HL-60 (cell line): ENCODE measurements around the gene CFAP90.

Source experiments
- GABPA ChIP-seq: IDR thresholded peaks from 2 replicates; pipeline ENCODE4 v1.6.1; 2012; ENCODE audit warnings: low read depth
- TF ChIP-seq, protein P1 (sequence below): IDR thresholded peaks from one replicate; pipeline ENCODE4 v1.5.1; 2011; ENCODE audit warnings: low read length, control low read depth, inconsistent platforms; ENCODE audit not compliant: insufficient read depth
- TF ChIP-seq, protein P2 (sequence below): IDR thresholded peaks from 2 replicates; pipeline ENCODE4 v1.6.1; 2012; ENCODE audit warnings: low read depth; ENCODE audit not compliant: insufficient replicate concordance

GRCh38 chr5:7822449-7822848, 28.5 kb downstream of the CFAP90 start:
- no peak for TF ChIP-seq GABPA
- TF ChIP-seq, protein P1, sequence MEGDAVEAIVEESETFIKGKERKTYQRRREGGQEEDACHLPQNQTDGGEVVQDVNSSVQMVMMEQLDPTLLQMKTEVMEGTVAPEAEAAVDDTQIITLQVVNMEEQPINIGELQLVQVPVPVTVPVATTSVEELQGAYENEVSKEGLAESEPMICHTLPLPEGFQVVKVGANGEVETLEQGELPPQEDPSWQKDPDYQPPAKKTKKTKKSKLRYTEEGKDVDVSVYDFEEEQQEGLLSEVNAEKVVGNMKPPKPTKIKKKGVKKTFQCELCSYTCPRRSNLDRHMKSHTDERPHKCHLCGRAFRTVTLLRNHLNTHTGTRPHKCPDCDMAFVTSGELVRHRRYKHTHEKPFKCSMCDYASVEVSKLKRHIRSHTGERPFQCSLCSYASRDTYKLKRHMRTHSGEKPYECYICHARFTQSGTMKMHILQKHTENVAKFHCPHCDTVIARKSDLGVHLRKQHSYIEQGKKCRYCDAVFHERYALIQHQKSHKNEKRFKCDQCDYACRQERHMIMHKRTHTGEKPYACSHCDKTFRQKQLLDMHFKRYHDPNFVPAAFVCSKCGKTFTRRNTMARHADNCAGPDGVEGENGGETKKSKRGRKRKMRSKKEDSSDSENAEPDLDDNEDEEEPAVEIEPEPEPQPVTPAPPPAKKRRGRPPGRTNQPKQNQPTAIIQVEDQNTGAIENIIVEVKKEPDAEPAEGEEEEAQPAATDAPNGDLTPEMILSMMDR, result no peak
- TF ChIP-seq, protein P2, sequence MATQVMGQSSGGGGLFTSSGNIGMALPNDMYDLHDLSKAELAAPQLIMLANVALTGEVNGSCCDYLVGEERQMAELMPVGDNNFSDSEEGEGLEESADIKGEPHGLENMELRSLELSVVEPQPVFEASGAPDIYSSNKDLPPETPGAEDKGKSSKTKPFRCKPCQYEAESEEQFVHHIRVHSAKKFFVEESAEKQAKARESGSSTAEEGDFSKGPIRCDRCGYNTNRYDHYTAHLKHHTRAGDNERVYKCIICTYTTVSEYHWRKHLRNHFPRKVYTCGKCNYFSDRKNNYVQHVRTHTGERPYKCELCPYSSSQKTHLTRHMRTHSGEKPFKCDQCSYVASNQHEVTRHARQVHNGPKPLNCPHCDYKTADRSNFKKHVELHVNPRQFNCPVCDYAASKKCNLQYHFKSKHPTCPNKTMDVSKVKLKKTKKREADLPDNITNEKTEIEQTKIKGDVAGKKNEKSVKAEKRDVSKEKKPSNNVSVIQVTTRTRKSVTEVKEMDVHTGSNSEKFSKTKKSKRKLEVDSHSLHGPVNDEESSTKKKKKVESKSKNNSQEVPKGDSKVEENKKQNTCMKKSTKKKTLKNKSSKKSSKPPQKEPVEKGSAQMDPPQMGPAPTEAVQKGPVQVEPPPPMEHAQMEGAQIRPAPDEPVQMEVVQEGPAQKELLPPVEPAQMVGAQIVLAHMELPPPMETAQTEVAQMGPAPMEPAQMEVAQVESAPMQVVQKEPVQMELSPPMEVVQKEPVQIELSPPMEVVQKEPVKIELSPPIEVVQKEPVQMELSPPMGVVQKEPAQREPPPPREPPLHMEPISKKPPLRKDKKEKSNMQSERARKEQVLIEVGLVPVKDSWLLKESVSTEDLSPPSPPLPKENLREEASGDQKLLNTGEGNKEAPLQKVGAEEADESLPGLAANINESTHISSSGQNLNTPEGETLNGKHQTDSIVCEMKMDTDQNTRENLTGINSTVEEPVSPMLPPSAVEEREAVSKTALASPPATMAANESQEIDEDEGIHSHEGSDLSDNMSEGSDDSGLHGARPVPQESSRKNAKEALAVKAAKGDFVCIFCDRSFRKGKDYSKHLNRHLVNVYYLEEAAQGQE, result no peak
